Measurements from ENCODE around the gene SLC27A6.

GRCh38 chr5:128962211-128962610 is 3.1 kb upstream of the SLC27A6 start:
- TF ChIP-seq POLR2A (IDR thresholded peaks at IDR 0.05; ENCODE audit: low read depth, low read length): no peak
- no peak for TF ChIP-seq POLR2AphosphoS5 (IDR thresholded peaks at IDR 0.05; ENCODE audit: low read depth, low read length)
- no peak for TF ChIP-seq SPI1 (IDR thresholded peaks at IDR 0.05; ENCODE audit: low read depth, low read length)

Measured in GM12891 (cell line).